B cell (primary cell): ENCODE results near the gene MNT. TPM values are rescaled to one million over a fixed set of nuclear protein-coding genes. Genes with fewer than 3 reads are reported as not detected.

Source experiments
- ATAC-seq: fragments of 200-7000 bp; cut with Tn5 transposase; one replicate; pipeline ENCODE4 v1.10.0; 2021; ENCODE audit warnings: low read depth, mild to moderate bottlenecking, moderate number of reproducible peaks, moderate library complexity
- CTCF ChIA-PET: fragments of 350-600 bp; sonication (Branson Sonifier 250); formaldehyde crosslinking; loops from one replicate; lab custom pipeline; 2021; ENCODE audit warnings: antibody characterized with exemption, inconsistent platforms; lab: Charles Lee
- POLR2A ChIA-PET: fragments of 350-600 bp; sonication (Branson Sonifier 250); formaldehyde crosslinking; loops from one replicate; lab custom pipeline; 2021; ENCODE audit warnings: antibody characterized with exemption; lab: Charles Lee
- DNase-seq: peaks from one replicate; pipeline ENCODE4 v3.0.0; 2013
- H2AFZ ChIP-seq: 2 replicates; pipeline ENCODE4 v1.6.1; 2012; ENCODE audit warnings: mild to moderate bottlenecking, low read depth, low read length; ENCODE audit not compliant: insufficient read depth, poor library complexity, severe bottlenecking
- H3K27ac ChIP-seq, 2 donors: 1 replicate in 1 of 2; 2 replicates in 1 of 2; pipeline ENCODE4 v1.5.1; 2012 to 2013; ENCODE audit warnings: low read length in 2 of 2, mild to moderate bottlenecking in 2 of 2, moderate library complexity in 1 of 2
- H3K27me3 ChIP-seq, 4 experiments: fragments of 200-600 bp in 1 of 4; sonication (generic) in 1 of 4; replicated peaks in 1 of 4; 1 replicate in 2 of 4; 2 replicates in 2 of 4; pipeline versions ENCODE4 v1.6.1 to v1.7.0; 2013 to 2016; ENCODE audit warnings: low read length in 3 of 4, mild to moderate bottlenecking in 2 of 4, mixed read lengths in 1 of 4, moderate library complexity in 1 of 4; ENCODE audit not compliant: insufficient read depth in 4 of 4, control insufficient read depth in 3 of 4; ENCODE audit errors: control extremely low read depth in 1 of 4
- H3K36me3 ChIP-seq, 2 experiments: replicated peaks in 1 of 2; 1 replicate in 1 of 2; 2 replicates in 1 of 2; pipeline versions ENCODE4 v1.6.1 to v1.7.1; 2013; ENCODE audit warnings: low read length in 1 of 2; ENCODE audit not compliant: insufficient read depth in 2 of 2, control insufficient read depth in 1 of 2; ENCODE audit errors: control extremely low read depth in 1 of 2, extremely low read depth in 1 of 2
- H3K4me1 ChIP-seq, 2 donors: fragments of 200-600 bp in 1 of 2; sonication (generic) in 1 of 2; 1 replicate in 1 of 2; 2 replicates in 1 of 2; pipeline versions ENCODE4 v1.5.1 to v1.6.1; 2013 to 2017; ENCODE audit warnings: low read length in 2 of 2; ENCODE audit not compliant: control insufficient read depth in 2 of 2, insufficient read depth in 2 of 2
- H3K4me2 ChIP-seq: replicated peaks from 2 replicates; pipeline ENCODE3; 2012; ENCODE audit warnings: mild to moderate bottlenecking, low read depth, low read length; ENCODE audit not compliant: poor library complexity, severe bottlenecking
- H3K4me3 ChIP-seq, 5 experiments: fragments of 200-600 bp in 1 of 5; sonication (generic) in 1 of 5; 1 replicate in 3 of 5; 2 replicates in 2 of 5; pipeline versions ENCODE4 v1.5.1 to v1.7.0; 2011 to 2016; ENCODE audit warnings: low read length in 4 of 5, mild to moderate bottlenecking in 4 of 5, low read depth in 2 of 5, control low read depth in 1 of 5, moderate library complexity in 1 of 5; ENCODE audit not compliant: insufficient read depth in 1 of 5; ENCODE audit errors: control extremely low read depth in 1 of 5, extremely low read depth in 1 of 5
- H3K79me2 ChIP-seq: fragments of 200-600 bp; sonication (generic); one replicate; pipeline ENCODE4 v1.6.0; 2016; ENCODE audit warnings: low read length; ENCODE audit not compliant: control insufficient read depth, insufficient read depth
- H3K9ac ChIP-seq: fragments of 200-600 bp; sonication (generic); 2 replicates; pipeline ENCODE4 v1.6.1; 2017; ENCODE audit warnings: mild to moderate bottlenecking, low read length, moderate library complexity
- H3K9me3 ChIP-seq, 3 donors: one replicate each; pipeline versions ENCODE4 v1.6.1 to v1.7.1; 2013; ENCODE audit warnings: low read length in 2 of 3; ENCODE audit not compliant: control insufficient read depth in 2 of 3, insufficient read depth in 1 of 3; ENCODE audit errors: control extremely low read depth in 1 of 3
- H4K20me1 ChIP-seq: 2 replicates; pipeline ENCODE4 v1.6.0; 2012; ENCODE audit warnings: mild to moderate bottlenecking, low read length; ENCODE audit not compliant: insufficient read depth, control insufficient read depth, poor library complexity, severe bottlenecking
- H3K27ac Mint-ChIP-seq: one replicate; pipeline ENCODE4 v1.8.0; 2021; ENCODE audit warnings: mixed read lengths
- H3K27me3 Mint-ChIP-seq: one replicate; pipeline ENCODE4 v1.8.0; 2021; ENCODE audit warnings: mixed read lengths
- H3K4me1 Mint-ChIP-seq: one replicate; pipeline ENCODE4 v1.8.0; 2021; ENCODE audit warnings: mixed read lengths
- H3K4me3 Mint-ChIP-seq: one replicate; pipeline ENCODE4 v1.8.0; 2021; ENCODE audit warnings: mixed read lengths
- H3K9me3 Mint-ChIP-seq: one replicate; pipeline ENCODE4 v1.8.0; 2022; ENCODE audit warnings: mixed read lengths; ENCODE audit not compliant: insufficient read depth
- CTCF ChIP-seq: fragments of 200-600 bp; IDR thresholded peaks from one replicate; pipeline ENCODE4 v1.8.0; 2022; ENCODE audit warnings: antibody characterized with exemption, mild to moderate bottlenecking
- EZH2 ChIP-seq: IDR thresholded peaks from 2 replicates; pipeline ENCODE4 v1.6.1; 2012; ENCODE audit warnings: borderline replicate concordance, low read depth, mild to moderate bottlenecking, moderate library complexity, low read length; ENCODE audit not compliant: insufficient read depth, poor library complexity, severe bottlenecking
- WGBS: methylation state at CpG from one replicate; pipeline ENCODE4 v1.1.5; 2013; ENCODE audit warnings: missing lambda C conversion rate; ENCODE audit not compliant: insufficient coverage; 5-methylcytosine and 5-hydroxymethylcytosine counted together
- intact Hi-C: fragments of 100-400 bp; cut with micrococcal nuclease; formaldehyde crosslinking; loops from one replicate; pipeline ENCODE4 v1.10.0; 2022
- polyA plus RNA-seq: library from polyadenylated mRNA; depleted of rRNA; stranded (reverse); fragments of >200 nt; gene quantifications from 2 replicates; pipeline ENCODE4 v1.2.3, GENCODE V29; 2012
- total RNA-seq, 2 donors: library from RNA; stranded (reverse); fragments of 120-200 nt in 1 of 2; gene quantifications; 1 replicate in 1 of 2; 2 replicates in 1 of 2; pipeline versions ENCODE4 v1.2.3 to v1.2.4, GENCODE V29; 2013 to 2022

Gene MNT
- total and polyA plus RNA-seq, 2 donors (not counting 1 experiment from before 2014, with no cell fraction given): 20.0 to 68.5 TPM

GRCh38 chr17:2399572-2400473 lies 1.0 kb downstream of the MNT start:
- Mint-ChIP-seq H3K4me3 (peak overlapping the region; percentile 99), H3K27ac (peak overlapping the region; percentile 99), H3K4me1 (peaks cover 52% of the 10 kb centered on the region), H3K27me3 (no peaks in the 10 kb centered on the region), H3K9me3 (no peaks in the 10 kb centered on the region)
- peaks cover 45% of the 10 kb centered on the region for H4K20me1 ChIP-seq
- H3K36me3 ChIP-seq: no peaks in the 10 kb centered on the region
- H3K4me1 ChIP-seq: peaks cover 41 to 52% of the 10 kb centered on the region in 2 donors
- DNase-seq (peak; percentile 98), ATAC-seq (peak; percentile 46)
- peak overlapping the region; percentile 99 for H3K9ac ChIP-seq
- WGBS: under 1% methylated on average over 82 of the region's 82 CpGs
- ChIA-PET CTCF (interaction anchor here (0.6 to 3.2 kb wide), 4 partner anchors 9 to 885 kb away, joined by 3 to 17 read pairs (median 10); no protein-coding TSS in a partner anchor), POLR2A (interaction anchor here (0.6 to 1.2 kb wide), 4 partner anchors 63 to 1219 kb away, joined by 3 to 4 read pairs (median 3); partner anchors contain the start of gene TSR1)
- peaks cover 52% of the 10 kb centered on the region for H3K79me2 ChIP-seq
- TF ChIP-seq CTCF: no peak
- no peak for TF ChIP-seq EZH2
- H3K4me3 ChIP-seq: peak overlapping the region; percentile 73 to 99 (median 96)
- peak overlapping the region; percentile 93 to 98 for H3K27ac ChIP-seq
- H3K27me3 ChIP-seq: no peaks in the 10 kb centered on the region
- H3K9me3 ChIP-seq: no peaks in the 10 kb centered on the region
- H3K4me2 ChIP-seq: peak overlapping the region; percentile 98
- intact Hi-C loops: loop anchor here (2.0 to 5.0 kb wide), 3 partner anchors 193 to 773 kb away; partner anchors contain the start of genes PAFAH1B1 and SLC43A2
- H2AFZ ChIP-seq: peak overlapping the region; percentile 73
